ENCODE results near the gene ZNF385A.

DNA sequence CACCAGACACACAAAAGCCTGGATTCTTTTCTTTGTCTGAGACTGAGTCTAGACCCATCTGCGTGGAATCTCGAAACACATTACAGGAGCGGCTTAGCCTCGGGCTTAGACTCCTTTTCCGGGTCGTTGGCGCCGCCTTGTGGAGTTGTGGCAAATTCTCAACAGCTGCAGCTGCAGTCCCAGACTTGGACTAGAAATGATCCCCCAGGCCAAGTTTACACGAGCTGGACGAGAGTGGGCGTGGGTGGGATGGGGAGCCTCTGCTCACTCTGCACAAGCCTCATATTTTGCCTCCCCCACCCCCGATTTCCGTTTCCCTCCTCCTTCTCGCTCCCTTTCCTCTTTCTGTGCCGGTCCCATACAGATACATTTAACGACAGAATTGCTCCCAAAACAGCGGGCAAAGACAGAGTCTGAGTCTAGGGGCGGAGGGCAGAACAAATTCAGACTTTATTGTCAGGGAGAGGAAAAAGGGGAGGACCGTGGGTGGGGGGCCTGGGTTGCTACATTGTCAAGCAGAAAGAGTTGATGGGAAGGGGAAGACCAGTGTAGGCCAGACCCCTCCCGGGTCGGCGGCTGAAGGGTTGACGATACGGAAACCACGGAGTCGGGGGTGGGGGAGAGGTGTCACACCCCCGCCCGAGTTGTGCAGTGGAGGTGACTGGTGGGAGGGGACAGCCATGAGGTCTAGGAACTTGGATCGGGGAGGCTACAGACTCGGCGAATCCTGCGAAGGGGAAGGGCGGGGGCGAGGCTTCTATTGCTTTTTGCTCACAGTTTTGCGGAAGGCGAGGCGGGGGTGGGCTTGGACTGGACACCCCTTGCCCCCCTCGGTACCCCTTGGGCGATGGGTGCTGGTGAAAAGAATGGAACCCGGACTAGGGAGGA is 15.6 kb downstream of the ZNF385A start:
- TF ChIP-seq SP2 (IDR thresholded peaks at IDR 0.05; ENCODE audit: low read length): no peak
- TF ChIP-seq EZH2 (IDR thresholded peaks at IDR 0.05; ENCODE audit: low read depth, low read length, severe bottlenecking): no peak
- TF ChIP-seq GABPA (IDR thresholded peaks at IDR 0.05; ENCODE audit: borderline replicate concordance, insufficient read depth, low read length): no peak
- no peak for TF ChIP-seq POLR2AphosphoS5 (IDR thresholded peaks at IDR 0.05; ENCODE audit: low read depth, low read length)
- no peak for TF ChIP-seq PHF8 (conservative IDR thresholded peaks at IDR 0.05; ENCODE audit: low read depth, low read length)
- TF ChIP-seq TEAD4 (IDR thresholded peaks at IDR 0.05; ENCODE audit: low read depth, low read length): no peak
- TF ChIP-seq RFX5 (IDR thresholded peaks at IDR 0.05; ENCODE audit: borderline replicate concordance, low read depth, low read length): no peak
- TF ChIP-seq EP300 (IDR thresholded peaks at IDR 0.05; ENCODE audit: borderline replicate concordance in 1 of 2, low read depth in 2 of 2, low read length in 2 of 2): no peak
- peak; percentile 84 to 88 for TF ChIP-seq RAD21 (IDR thresholded peaks at IDR 0.05 in 1 of 2, conservative IDR thresholded peaks at IDR 0.05 in 1 of 2; ENCODE audit: low read depth in 2 of 2, low read length in 2 of 2)
- no peak for TF ChIP-seq CBX8 (IDR thresholded peaks at IDR 0.05; ENCODE audit: borderline replicate concordance, low read depth, low read length)
- TF ChIP-seq TAF1 (IDR thresholded peaks at IDR 0.05; ENCODE audit: low read depth, low read length): no peak
- TF ChIP-seq CBX5 (IDR thresholded peaks at IDR 0.05; ENCODE audit: low read depth, low read length): no peak
- TF ChIP-seq, protein P1, sequence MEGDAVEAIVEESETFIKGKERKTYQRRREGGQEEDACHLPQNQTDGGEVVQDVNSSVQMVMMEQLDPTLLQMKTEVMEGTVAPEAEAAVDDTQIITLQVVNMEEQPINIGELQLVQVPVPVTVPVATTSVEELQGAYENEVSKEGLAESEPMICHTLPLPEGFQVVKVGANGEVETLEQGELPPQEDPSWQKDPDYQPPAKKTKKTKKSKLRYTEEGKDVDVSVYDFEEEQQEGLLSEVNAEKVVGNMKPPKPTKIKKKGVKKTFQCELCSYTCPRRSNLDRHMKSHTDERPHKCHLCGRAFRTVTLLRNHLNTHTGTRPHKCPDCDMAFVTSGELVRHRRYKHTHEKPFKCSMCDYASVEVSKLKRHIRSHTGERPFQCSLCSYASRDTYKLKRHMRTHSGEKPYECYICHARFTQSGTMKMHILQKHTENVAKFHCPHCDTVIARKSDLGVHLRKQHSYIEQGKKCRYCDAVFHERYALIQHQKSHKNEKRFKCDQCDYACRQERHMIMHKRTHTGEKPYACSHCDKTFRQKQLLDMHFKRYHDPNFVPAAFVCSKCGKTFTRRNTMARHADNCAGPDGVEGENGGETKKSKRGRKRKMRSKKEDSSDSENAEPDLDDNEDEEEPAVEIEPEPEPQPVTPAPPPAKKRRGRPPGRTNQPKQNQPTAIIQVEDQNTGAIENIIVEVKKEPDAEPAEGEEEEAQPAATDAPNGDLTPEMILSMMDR (IDR thresholded peaks at IDR 0.05; ENCODE audit: control extremely low read depth in 1 of 3, insufficient read depth in 1 of 3, low read depth in 1 of 3, low read length in 3 of 3): peak; percentile 90 to 94 (median 94)
